NCI-H1092 (cell line): ENCODE data around the gene SYNM.

Experiments
- DNase-seq: peaks from one replicate; lab custom pipeline; 2025; lab: John Stamatoyannopoulos, UW

Gene SYNM

DNA sequence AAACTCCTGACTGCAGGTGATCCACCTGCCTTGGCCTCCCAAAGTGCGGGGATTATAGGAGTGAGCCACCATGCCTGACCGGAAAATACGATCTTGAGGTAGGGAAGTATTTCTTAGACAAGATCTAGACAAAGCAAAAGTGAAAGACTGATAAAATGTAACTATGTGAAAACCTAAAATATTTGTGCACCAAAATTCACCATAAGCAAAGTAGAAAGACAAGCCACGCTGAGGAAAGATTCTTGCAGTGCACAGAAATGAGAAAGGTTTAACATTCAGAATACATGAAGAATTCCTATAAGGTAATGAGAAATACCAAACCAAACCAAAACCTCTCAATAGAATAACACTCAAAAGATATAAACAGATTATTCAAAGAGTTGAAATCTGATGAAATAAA lies 35.7 kb downstream of the SYNM start:
- DNase-seq, result no peak

DNA sequence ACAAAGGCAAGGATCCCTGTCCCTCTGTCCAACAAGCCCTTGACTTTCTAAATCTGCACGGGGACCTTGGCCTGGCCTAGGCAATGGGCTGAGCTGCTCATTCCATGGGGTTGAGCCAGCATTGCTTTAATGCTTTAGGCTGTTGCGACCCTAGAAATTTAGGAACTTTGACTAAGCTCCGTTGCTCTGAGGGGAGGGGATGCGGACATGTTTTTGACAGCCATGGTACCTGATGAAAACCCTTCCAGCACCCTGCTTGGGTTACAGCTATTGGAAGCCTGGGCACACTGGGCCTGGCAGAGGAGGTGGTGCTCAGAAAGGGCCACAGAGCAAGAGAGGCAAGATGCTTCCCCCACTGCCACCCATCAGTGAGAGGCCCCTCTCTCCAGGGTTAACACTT lies 37.1 kb downstream of the SYNM start:
- no peak for DNase-seq

- DNase-seq, result no peak
Observed at GRCh38 chr15:99142562-99142961, 37.7 kb downstream of the SYNM start.

- DNase-seq, result no peak
Observed at GRCh38 chr15:99143242-99143641, 38.4 kb downstream of the SYNM start.

- DNase-seq, result no peak
Observed at GRCh38 chr15:99143655-99144610, 39.1 kb downstream of the SYNM start.

DNA sequence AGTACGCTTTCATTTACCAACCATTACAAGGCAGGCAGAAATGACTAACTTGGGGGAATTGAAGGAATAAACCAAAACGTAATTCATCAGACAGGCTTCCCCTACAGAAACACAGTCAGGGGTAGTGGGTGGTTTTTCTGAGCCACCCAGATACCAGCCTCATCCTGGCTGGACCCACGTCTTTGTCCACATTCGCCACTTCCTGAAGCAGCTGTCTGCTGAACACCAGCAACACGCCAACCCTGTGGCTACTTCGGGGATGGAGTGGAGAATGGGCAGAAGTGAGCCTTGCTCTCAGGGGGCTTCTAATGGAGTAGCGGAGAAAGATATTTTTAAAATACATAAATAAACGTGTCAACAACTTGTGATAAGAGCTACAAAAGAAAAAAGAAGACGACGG lies 40.1 kb downstream of the SYNM start:
- DNase-seq, result no peak

- no peak for DNase-seq
Observed at GRCh38 chr15:99145778-99146177, 40.9 kb downstream of the SYNM start.

DNA sequence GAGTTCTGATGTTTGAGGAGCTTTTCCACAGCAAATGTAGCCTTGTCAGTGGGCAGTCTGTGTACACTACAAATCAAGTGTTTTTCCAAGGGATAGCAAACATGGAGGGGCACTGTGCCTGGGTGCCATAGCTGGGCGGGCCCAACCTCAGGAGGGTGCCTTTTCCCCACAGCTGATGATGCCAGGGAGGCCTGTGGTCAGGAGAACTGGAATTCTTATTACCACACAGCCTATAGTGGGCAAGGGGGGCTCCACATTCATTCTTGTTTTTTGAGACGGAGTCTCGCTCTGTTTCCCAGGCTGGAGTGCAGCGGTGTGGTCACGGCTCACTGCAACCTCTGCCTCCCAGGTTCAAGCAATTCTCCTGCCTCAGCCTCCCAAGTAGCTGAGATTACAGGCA lies 41.8 kb downstream of the SYNM start:
- DNase-seq, result no peak

DNA sequence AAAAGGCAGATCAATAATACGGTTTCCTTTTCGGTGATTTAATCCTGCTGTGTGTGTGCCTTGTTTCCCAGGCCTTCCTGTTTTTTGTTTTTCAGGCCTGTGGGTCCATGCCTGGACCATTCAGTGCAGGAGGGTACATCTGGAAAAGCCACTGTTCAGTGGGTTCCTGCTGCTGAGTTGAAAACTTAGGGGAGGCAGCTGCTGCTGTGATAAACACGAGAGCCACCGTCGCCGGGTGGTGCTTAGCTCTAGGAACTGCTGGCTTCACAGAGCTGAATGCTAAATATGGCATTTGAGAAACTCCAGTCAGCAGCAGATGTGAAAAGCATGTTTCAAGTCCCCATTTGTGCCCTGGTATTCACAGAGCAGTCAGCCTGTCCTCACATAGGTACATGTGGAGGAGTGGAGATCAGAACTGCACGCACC lies 44.0 kb downstream of the SYNM start:
- DNase-seq, result no peak

DNA sequence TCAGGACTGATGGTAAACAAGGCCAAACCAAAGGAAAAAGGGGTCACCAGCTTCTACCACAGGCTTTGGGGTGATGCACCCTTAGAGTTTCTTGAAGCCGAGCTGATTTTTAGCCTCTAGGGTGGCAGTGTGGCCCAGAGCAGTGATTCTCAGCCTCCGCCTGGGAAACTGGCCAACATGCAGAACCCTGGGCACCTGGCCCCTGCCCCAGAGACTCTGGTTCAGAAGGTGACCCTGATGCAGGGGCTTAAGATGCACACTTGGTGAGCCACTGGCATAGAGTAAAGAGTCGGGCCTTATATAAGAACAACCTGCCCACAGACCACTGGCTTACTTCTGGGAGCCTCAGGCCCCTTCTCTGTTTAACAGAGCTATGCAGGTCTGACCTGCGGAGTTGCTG lies 44.5 kb downstream of the SYNM start:
- DNase-seq, result no peak

DNA sequence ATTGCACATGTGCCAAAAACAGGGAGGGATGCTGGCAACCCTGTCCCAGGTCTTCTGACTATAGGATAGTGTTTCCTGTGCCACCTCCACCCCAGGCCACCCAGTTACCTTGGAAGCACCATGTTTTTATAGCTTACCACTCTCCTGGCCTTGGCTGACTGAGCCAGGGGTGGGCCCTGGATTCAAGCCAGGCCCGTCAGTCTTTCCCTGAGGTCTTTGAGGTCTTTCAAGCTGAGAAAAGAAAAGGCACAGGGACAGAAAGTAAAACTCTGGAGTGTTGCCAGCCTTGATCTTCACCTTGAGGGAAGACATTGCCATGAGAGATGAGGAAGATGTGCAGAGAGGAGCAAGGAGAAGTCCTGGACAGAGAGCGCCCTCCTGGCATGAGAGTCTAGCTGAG lies 46.3 kb downstream of the SYNM start:
- DNase-seq, result no peak

GRCh38 chr15:99153026-99153535 lies 48.2 kb downstream of the SYNM start:
- no peak for DNase-seq

DNA sequence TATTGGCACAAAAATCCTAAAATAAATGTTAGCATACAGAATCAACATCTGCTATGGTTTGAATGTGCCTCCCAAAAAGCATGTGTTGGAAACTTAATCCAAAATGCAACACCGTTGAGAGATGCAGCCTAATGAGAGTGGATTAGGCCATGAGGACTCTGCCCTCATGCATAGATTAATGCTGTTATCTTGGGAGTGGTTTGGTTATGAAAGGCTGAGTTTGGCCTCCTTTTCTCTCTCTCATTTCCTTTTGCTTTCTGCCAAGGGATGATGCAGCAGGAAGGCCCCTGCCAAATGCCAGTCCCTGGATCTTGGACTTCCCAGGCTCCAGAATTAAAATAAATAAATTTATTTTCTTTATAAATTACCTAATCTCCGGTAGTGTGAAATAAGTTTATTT lies 49.4 kb downstream of the SYNM start:
- DNase-seq, result no peak

DNA sequence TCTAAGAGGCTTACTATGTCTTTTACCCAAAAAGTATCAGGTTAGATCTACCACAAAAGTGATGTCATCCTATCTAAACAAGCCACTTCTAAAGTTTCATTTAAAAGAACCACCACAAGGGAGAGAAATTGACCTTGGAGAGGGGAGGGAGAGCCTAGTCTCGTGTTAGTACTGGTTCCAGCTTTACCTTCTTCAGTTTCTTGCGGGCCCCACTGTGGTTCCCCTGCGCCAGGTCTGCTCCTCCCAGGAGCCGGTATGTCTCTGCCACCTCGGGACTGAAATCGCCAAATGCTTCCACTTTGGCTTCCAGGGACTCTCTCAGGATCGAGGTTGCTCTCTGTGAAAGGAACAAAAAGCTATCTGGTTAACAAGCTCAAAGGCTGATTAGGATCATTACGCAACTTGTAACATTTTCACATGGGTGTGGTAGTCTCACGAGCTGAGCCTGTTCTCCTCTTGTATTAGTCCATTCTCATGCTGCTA lies 51.1 kb downstream of the SYNM start:
- no peak for DNase-seq

GRCh38 chr15:99157456-99157855 lies 52.6 kb downstream of the SYNM start:
- no peak for DNase-seq

GRCh38 chr15:99158626-99159412 lies 53.9 kb downstream of the SYNM start:
- DNase-seq, result no peak

- DNase-seq, result no peak
Observed at GRCh38 chr15:99163271-99164062, 58.6 kb downstream of the SYNM start.

DNA sequence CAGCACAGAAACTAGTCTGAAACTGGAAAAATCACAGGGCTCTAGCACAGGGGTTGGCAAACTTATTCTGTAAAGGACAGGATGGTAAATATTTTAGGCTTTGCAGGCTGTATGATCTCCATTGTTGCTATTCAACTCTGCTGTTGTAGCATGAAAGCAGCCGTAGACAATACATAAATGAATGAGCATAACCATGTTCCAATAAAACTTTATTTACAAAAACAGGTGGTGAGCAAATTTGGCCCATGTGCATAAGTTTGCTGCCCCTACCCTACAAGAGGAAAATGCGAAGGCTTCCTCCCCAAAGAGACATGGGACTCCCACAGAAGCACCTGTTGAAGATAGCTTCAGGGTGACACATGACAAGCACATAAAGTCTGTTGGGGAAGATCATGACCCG lies 59.2 kb downstream of the SYNM start:
- no peak for DNase-seq

- no peak for DNase-seq
Observed at GRCh38 chr15:99165020-99165790, 60.3 kb downstream of the SYNM start.

DNA sequence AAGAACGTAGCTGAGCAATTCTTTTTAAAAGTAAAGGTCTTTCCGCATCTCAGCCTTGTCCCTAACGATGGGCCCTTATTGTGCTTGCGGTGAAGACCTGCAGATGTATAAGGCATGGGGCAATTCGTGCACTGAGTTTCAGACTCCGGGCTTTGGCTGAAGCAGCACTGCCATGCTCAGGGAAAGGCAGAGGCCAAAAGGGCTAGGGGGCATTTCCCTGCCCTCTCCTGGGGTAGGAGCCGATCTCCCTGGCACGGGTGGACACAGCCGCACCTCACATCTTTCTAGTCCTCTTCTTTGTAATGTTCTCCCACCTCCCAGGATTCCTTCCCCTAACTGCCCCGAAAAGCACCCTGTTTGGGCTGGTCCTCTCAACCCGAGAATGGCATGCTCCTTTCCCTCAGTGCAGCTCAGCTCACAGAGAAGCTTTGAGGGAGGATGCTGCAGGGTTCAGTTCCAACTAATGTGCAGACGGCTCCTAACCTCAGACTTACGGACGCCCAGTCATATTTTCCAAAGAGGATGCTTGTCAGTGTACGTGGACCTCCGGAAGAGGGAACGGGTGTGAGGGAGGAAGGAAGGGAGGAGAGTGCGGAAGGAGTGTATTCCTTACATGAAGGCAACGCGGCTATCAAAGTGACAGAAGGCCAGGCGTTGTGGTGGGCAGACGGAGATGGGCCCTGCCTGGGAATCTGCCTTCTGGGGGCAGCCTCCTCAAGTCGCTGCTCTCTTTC lies 61.2 kb downstream of the SYNM start:
- DNase-seq, result no peak
